Smooth muscle cell of the coronary artery (primary cell): Measurements from ENCODE around the gene RHOB. TPM values are rescaled to one million over a fixed set of nuclear protein-coding genes. Genes with fewer than 3 reads are reported as not detected.

Source experiments
- total RNA-seq: library from RNA; depleted of rRNA; stranded (reverse); fragments of >200 nt; gene quantifications from 2 replicates; pipeline ENCODE4 v1.2.3, GENCODE V29; 2014; ENCODE audit warnings: low replicate concordance

The RHOB gene
- total RNA-seq: 29.5 and 245 TPM in 2 replicates

DNA sequence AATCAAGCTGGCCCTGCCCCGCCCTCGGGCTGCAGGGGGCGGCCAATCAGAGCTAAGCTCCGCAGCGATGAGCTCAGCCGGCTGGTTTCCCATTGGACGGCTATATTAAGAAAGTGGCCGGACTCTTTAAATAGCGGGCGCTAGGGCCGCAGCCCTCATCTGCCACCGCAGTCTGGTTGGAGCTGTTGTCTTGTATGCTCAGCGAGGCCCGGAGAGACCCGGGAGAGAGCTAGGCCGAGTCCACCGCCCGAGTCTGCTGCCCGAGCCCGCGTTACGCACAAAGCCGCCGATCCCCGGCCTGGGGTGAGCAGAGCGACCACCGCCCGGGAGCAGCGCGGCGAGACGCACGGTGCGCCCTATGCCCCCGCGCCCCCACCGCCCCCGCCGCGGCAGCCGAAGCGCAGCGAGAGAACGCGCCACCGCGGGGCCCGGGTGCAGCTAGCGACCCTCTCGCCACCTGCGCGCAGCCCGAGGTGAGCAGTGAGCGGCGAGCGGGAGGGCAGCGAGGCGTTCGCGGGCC lies at the start of gene RHOB:
TSS of gene RHOB (plus strand) at position 158 of the 520 bp plus-strand sequence. CDS start 392 bp downstream, outside the sequence.

Other genes starting within 250 kb of the RHOB start
- 9.6 and 15.2 TPM in 2 replicates for gene SDC1, start 221.9 kb upstream of the RHOB start, total RNA-seq
- gene PUM2, start 96.2 kb upstream of the RHOB start, total RNA-seq: 23.8 and 31.3 TPM in 2 replicates
- gene HS1BP3, start 204.0 kb downstream of the RHOB start, total RNA-seq: 19.0 and 20.9 TPM in 2 replicates
- gene GDF7, start 220.1 kb downstream of the RHOB start, total RNA-seq: under 0.01 and 2.9 TPM in 2 replicates